Activated T-helper 1 cell treated with anti-CD3 and anti-CD28 coated beads, Interleukin-12 subunit alpha, Interleukin-12 subunit beta, Interleukin-2, Interleukin-4 antibody, amounts not matched to agents 30 ng/mL and 10 ng/mL and 1 ng/mL, durations not matched to agents 14 hours and 24 hours and 36 hours (primary cell): ENCODE data around the gene TMPRSS7. TPM values are rescaled to one million over a fixed set of nuclear protein-coding genes. Genes with fewer than 3 reads are reported as not detected.

Experiments used
- DNase-seq: peaks from one replicate; pipeline ENCODE4 v3.0.0; 2021; ENCODE audit warnings: low spot score
- H3K27ac Mint-ChIP-seq: one replicate; pipeline ENCODE4 v1.8.0; 2021; ENCODE audit warnings: mild to moderate bottlenecking, mixed read lengths
- H3K27me3 Mint-ChIP-seq: one replicate; pipeline ENCODE4 v1.8.0; 2022; ENCODE audit warnings: mild to moderate bottlenecking, moderate library complexity, mixed read lengths; ENCODE audit not compliant: insufficient read depth
- H3K36me3 Mint-ChIP-seq: one replicate; pipeline ENCODE4 v1.8.0; 2021; ENCODE audit warnings: low read depth, mixed read lengths
- H3K4me1 Mint-ChIP-seq: one replicate; pipeline ENCODE4 v1.8.0; 2021; ENCODE audit warnings: low read depth, mixed read lengths
- H3K4me3 Mint-ChIP-seq: one replicate; pipeline ENCODE4 v1.8.0; 2021; ENCODE audit warnings: mild to moderate bottlenecking, moderate library complexity, mixed read lengths
- H3K9me3 Mint-ChIP-seq: one replicate; pipeline ENCODE4 v1.8.0; 2021; ENCODE audit warnings: mixed read lengths
- intact Hi-C: fragments of 100-400 bp; cut with micrococcal nuclease; formaldehyde crosslinking; loops from one replicate; pipeline ENCODE4 v1.15.1; 2024
- total RNA-seq: library from RNA; stranded (reverse); gene quantifications from 2 replicates; pipeline ENCODE4 v1.2.3, GENCODE V29; 2022

Gene TMPRSS7
- total RNA-seq, 1 donor from 2014 or later = not detected

GRCh38 chr3:112084980-112085705, 50.6 kb downstream of the TMPRSS7 start:
- H3K9me3 Mint-ChIP-seq = no peaks in the 10 kb centered on the region
- H3K4me1 Mint-ChIP-seq = peaks cover 43% of the 10 kb centered on the region
- peak overlapping the region; percentile 91 for H3K4me3 Mint-ChIP-seq
- peak overlapping the region; percentile 57 for H3K27ac Mint-ChIP-seq
- H3K36me3 Mint-ChIP-seq = peaks cover 5% of the 10 kb centered on the region
- no peak for DNase-seq
- intact Hi-C loops = no loop called here
- H3K27me3 Mint-ChIP-seq = peaks cover 2% of the 10 kb centered on the region

- Mint-ChIP-seq H3K36me3 (peaks cover 5% of the 10 kb centered on the region), H3K9me3 (no peaks in the 10 kb centered on the region), H3K27ac (peak overlapping the region; percentile 88), H3K27me3 (peaks cover 2% of the 10 kb centered on the region), H3K4me3 (peak overlapping the region; percentile 91), H3K4me1 (peaks cover 49% of the 10 kb centered on the region)
- intact Hi-C loops = loop anchor here (1.0 kb wide), 3 partner anchors 12 to 29 kb away; no protein-coding TSS in a partner anchor
- DNase-seq = no peak
Observed at GRCh38 chr3:112085735-112086075, 51.2 kb downstream of the TMPRSS7 start.

- Mint-ChIP-seq H3K36me3 (peaks cover 8% of the 10 kb centered on the region), H3K27ac (peak within 1 kb of the TSS; percentile 88), H3K4me3 (peak within 1 kb of the TSS; percentile 91), H3K9me3 (no peaks in the 10 kb centered on the region), H3K27me3 (peaks cover 2% of the 10 kb centered on the region), H3K4me1 (peaks cover 54% of the 10 kb centered on the region)
- intact Hi-C loops = loop anchor here (1.0 kb wide), 3 partner anchors 11 to 30 kb away; no protein-coding TSS in a partner anchor
- DNase-seq = peak; percentile 74
Observed at GRCh38 chr3:112086076-112086854, 51.7 kb downstream of the TMPRSS7 start, which contains the start of gene C3orf52. Gene C3orf52 (plus strand): TSS chr3:112086389. CDS start chr3:112086408, 19 bp downstream.

- peak overlapping the region; percentile 91 for H3K4me3 Mint-ChIP-seq
- H3K36me3 Mint-ChIP-seq = peaks cover 8% of the 10 kb centered on the region
- peaks cover 2% of the 10 kb centered on the region for H3K27me3 Mint-ChIP-seq
- intact Hi-C loops = loop anchor here (1.0 kb wide), 3 partner anchors 10 to 31 kb away; no protein-coding TSS in a partner anchor
- H3K27ac Mint-ChIP-seq = peak overlapping the region; percentile 81
- no peaks in the 10 kb centered on the region for H3K9me3 Mint-ChIP-seq
- no peak for DNase-seq
- peaks cover 56% of the 10 kb centered on the region for H3K4me1 Mint-ChIP-seq
Observed at GRCh38 chr3:112086875-112087524, 52.5 kb downstream of the TMPRSS7 start.

GRCh38 chr3:112087746-112088145, 53.2 kb downstream of the TMPRSS7 start:
- no peak for DNase-seq
- peak overlapping the region; percentile 91 for H3K4me3 Mint-ChIP-seq
- no peak overlapping the region for H3K27ac Mint-ChIP-seq
- peaks cover 64% of the 10 kb centered on the region for H3K4me1 Mint-ChIP-seq
- intact Hi-C loops = no loop called here
- no peaks in the 10 kb centered on the region for H3K27me3 Mint-ChIP-seq
- no peaks in the 10 kb centered on the region for H3K9me3 Mint-ChIP-seq
- peaks cover 10% of the 10 kb centered on the region for H3K36me3 Mint-ChIP-seq

GRCh38 chr3:112088944-112089343, 54.4 kb downstream of the TMPRSS7 start:
- intact Hi-C loops = no loop called here
- H3K27me3 Mint-ChIP-seq = no peaks in the 10 kb centered on the region
- no peak overlapping the region for H3K27ac Mint-ChIP-seq
- no peak for DNase-seq
- H3K9me3 Mint-ChIP-seq = no peaks in the 10 kb centered on the region
- peaks cover 17% of the 10 kb centered on the region for H3K36me3 Mint-ChIP-seq
- peaks cover 72% of the 10 kb centered on the region for H3K4me1 Mint-ChIP-seq
- no peak overlapping the region for H3K4me3 Mint-ChIP-seq

- DNase-seq = no peak
- intact Hi-C loops = no loop called here
- peaks cover 63% of the 10 kb centered on the region for H3K4me1 Mint-ChIP-seq
Observed at GRCh38 chr3:112089956-112090886, 55.7 kb downstream of the TMPRSS7 start.

GRCh38 chr3:112090887-112091586, 56.5 kb downstream of the TMPRSS7 start:
- H3K4me1 Mint-ChIP-seq = peaks cover 58% of the 10 kb centered on the region
- peaks cover 21% of the 10 kb centered on the region for H3K36me3 Mint-ChIP-seq
- H3K4me3 Mint-ChIP-seq = no peak overlapping the region
- intact Hi-C loops = no loop called here
- H3K27ac Mint-ChIP-seq = no peak overlapping the region
- H3K9me3 Mint-ChIP-seq = no peaks in the 10 kb centered on the region
- H3K27me3 Mint-ChIP-seq = no peaks in the 10 kb centered on the region
- DNase-seq = no peak

More at GRCh38 chr3:112089956-112090886, 55.7 kb downstream of the TMPRSS7 start:
- H3K9me3 Mint-ChIP-seq = no peaks in the 10 kb centered on the region
- no peak overlapping the region for H3K4me3 Mint-ChIP-seq
- no peaks in the 10 kb centered on the region for H3K27me3 Mint-ChIP-seq
- H3K36me3 Mint-ChIP-seq = peaks cover 19% of the 10 kb centered on the region
- no peak overlapping the region for H3K27ac Mint-ChIP-seq

- intact Hi-C loops = no loop called here
- Mint-ChIP-seq H3K27ac (peak overlapping the region; percentile 55), H3K4me3 (peak overlapping the region; percentile 51), H3K36me3 (peaks cover 29% of the 10 kb centered on the region), H3K9me3 (no peaks in the 10 kb centered on the region), H3K4me1 (peaks cover 61% of the 10 kb centered on the region), H3K27me3 (no peaks in the 10 kb centered on the region)
- DNase-seq = no peak
Observed at GRCh38 chr3:112092496-112093179, 58.1 kb downstream of the TMPRSS7 start.

GRCh38 chr3:112093180-112093522, 58.6 kb downstream of the TMPRSS7 start:
- DNase-seq = no peak
- Mint-ChIP-seq H3K27me3 (no peaks in the 10 kb centered on the region), H3K4me1 (peaks cover 61% of the 10 kb centered on the region), H3K27ac (peak overlapping the region; percentile 55), H3K9me3 (no peaks in the 10 kb centered on the region), H3K4me3 (peak overlapping the region; percentile 51), H3K36me3 (peaks cover 31% of the 10 kb centered on the region)
- intact Hi-C loops = no loop called here

GRCh38 chr3:112095731-112096130, 61.2 kb downstream of the TMPRSS7 start:
- no peak for DNase-seq
- Mint-ChIP-seq H3K36me3 (peaks cover 36% of the 10 kb centered on the region), H3K4me3 (no peak overlapping the region), H3K27ac (no peak overlapping the region), H3K9me3 (no peaks in the 10 kb centered on the region), H3K4me1 (peaks cover 47% of the 10 kb centered on the region), H3K27me3 (no peaks in the 10 kb centered on the region)
- intact Hi-C loops = no loop called here
